Activated CD8-positive, alpha-beta T cell treated with anti-CD3 and anti-CD28 coated beads for 36 hours (primary cell): ENCODE results near the gene PAPSS1. TPM values are rescaled to one million over a fixed set of nuclear protein-coding genes. Genes with fewer than 3 reads are reported as not detected.

Experiments
- ATAC-seq: fragments of 200-7000 bp; cut with Tn5 transposase; one replicate; pipeline ENCODE4 v1.10.0; 2021; ENCODE audit warnings: mild to moderate bottlenecking, moderate library complexity
- CTCF ChIA-PET: fragments of 350-600 bp; sonication (Branson Sonifier 250); formaldehyde crosslinking; loops from one replicate; lab custom pipeline; 2021; ENCODE audit warnings: antibody characterized with exemption; lab: Charles Lee
- POLR2A ChIA-PET: fragments of 350-600 bp; sonication (Branson Sonifier 250); formaldehyde crosslinking; loops from one replicate; lab custom pipeline; 2021; ENCODE audit warnings: antibody characterized with exemption; lab: Charles Lee
- DNase-seq: peaks from one replicate; pipeline ENCODE4 v3.0.0-alpha.2; 2020
- H3K27ac Mint-ChIP-seq: one replicate; pipeline ENCODE4 v1.8.0; 2021; ENCODE audit warnings: mild to moderate bottlenecking, mixed read lengths
- H3K27me3 Mint-ChIP-seq: one replicate; pipeline ENCODE4 v1.8.0; 2021; ENCODE audit warnings: mixed read lengths
- H3K36me3 Mint-ChIP-seq: one replicate; pipeline ENCODE4 v1.8.0; 2021; ENCODE audit warnings: low read depth, mixed read lengths
- H3K4me1 Mint-ChIP-seq: one replicate; pipeline ENCODE4 v1.8.0; 2021; ENCODE audit warnings: low read depth, mixed read lengths
- H3K4me3 Mint-ChIP-seq: one replicate; pipeline ENCODE4 v1.8.0; 2021; ENCODE audit warnings: mild to moderate bottlenecking, moderate library complexity, mixed read lengths
- H3K9me3 Mint-ChIP-seq: one replicate; pipeline ENCODE4 v1.8.0; 2021; ENCODE audit warnings: mixed read lengths
- CTCF ChIP-seq: fragments of 200-600 bp; IDR thresholded peaks from one replicate; pipeline ENCODE4 v1.8.0; 2022; ENCODE audit warnings: antibody characterized with exemption, mild to moderate bottlenecking
- intact Hi-C: fragments of 100-400 bp; cut with micrococcal nuclease; formaldehyde crosslinking; loops from one replicate; pipeline ENCODE4 v1.10.0; 2022
- total RNA-seq, 2 experiments: library from RNA; stranded (reverse); gene quantifications; one replicate each; pipeline ENCODE4 v1.2.3, GENCODE V29; 2021

The PAPSS1 gene
- total RNA-seq, 2 experiments from 2014 or later = 29.5 to 31.1 TPM

DNA sequence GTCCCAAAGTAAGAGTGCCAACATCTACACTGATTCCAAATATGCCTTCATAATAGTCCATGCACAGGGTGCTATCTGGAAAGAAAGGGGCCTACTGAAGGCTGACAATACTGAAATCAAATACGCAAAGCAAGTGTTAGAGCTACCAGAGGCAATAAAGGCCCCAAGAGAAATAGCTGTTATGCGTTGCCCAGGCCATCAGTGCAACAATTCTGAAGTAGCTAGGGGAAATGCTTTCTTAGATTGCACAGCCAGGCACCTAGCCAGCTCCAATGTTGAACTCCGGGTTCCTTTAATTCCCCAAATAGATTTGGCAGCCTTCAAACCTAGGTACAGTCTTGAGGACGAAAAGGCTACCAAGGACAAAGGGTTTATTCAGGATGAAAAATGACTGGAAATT lies 17.4 kb upstream of the PAPSS1 start:
- TF ChIP-seq CTCF = no peak
- H3K27me3 Mint-ChIP-seq = no peaks in the 10 kb centered on the region
- no peaks in the 10 kb centered on the region for H3K4me1 Mint-ChIP-seq
- H3K36me3 Mint-ChIP-seq = no peaks in the 10 kb centered on the region
- H3K4me3 Mint-ChIP-seq = no peak overlapping the region
- DNase-seq (no peak), ATAC-seq (no peak)
- intact Hi-C loops = loop anchor here (10.0 kb wide), 1 partner anchor 163 kb away; no protein-coding TSS in a partner anchor
- H3K27ac Mint-ChIP-seq = no peak overlapping the region
- ChIA-PET CTCF (interaction anchor here (0.6 to 5.8 kb wide), 19 partner anchors 9 to 784 kb away, joined by 3 to 59 read pairs (median 4); partner anchors contain the start of gene PAPSS1), POLR2A (interaction anchor here (1.4 kb wide), 1 partner anchor 16 kb away, joined by 5 read pairs; no protein-coding TSS in a partner anchor)
- no peaks in the 10 kb centered on the region for H3K9me3 Mint-ChIP-seq

DNA sequence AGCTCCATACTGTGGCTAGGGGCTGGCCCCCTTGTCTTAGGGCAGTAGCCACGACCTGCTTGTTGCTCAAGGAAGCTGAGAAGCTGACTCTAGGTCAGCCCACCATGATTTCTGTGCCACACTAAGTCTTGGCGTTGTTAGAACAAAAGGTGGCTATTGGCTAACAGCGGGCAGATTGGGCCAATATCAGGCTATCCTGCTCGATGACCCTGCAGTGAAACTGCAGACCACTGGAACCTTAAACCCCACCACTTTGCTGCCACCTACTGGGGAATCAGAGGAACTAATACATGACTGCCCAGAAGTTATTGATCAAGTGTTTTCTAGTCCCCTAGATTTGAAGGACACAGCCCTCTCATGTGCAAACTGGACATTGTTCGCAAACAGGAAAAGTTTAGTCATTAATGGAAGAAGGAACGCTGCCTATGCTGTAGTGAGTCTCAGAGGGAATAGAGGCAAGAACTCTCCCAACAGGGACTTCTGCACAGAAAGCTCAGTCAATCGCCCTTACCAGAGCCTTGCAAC lies 17.0 kb upstream of the PAPSS1 start:
- intact Hi-C loops = loop anchor here (10.0 kb wide), 1 partner anchor 162 kb away; no protein-coding TSS in a partner anchor
- peak; percentile 39 for DNase-seq
- no peak overlapping the region for H3K27ac Mint-ChIP-seq
- ATAC-seq = peak; percentile 68
- no peaks in the 10 kb centered on the region for H3K27me3 Mint-ChIP-seq
- ChIA-PET POLR2A (interaction anchor here (1.4 kb wide), 1 partner anchor 15 kb away, joined by 5 read pairs; no protein-coding TSS in a partner anchor), CTCF (interaction anchor here (0.7 to 5.8 kb wide), 26 partner anchors 10 to 783 kb away, joined by 3 to 59 read pairs (median 3); partner anchors contain the start of gene PAPSS1)
- H3K36me3 Mint-ChIP-seq = no peaks in the 10 kb centered on the region
- no peak overlapping the region for H3K4me3 Mint-ChIP-seq
- H3K9me3 Mint-ChIP-seq = no peaks in the 10 kb centered on the region
- no peaks in the 10 kb centered on the region for H3K4me1 Mint-ChIP-seq
- peak; percentile 81 for TF ChIP-seq CTCF

DNA sequence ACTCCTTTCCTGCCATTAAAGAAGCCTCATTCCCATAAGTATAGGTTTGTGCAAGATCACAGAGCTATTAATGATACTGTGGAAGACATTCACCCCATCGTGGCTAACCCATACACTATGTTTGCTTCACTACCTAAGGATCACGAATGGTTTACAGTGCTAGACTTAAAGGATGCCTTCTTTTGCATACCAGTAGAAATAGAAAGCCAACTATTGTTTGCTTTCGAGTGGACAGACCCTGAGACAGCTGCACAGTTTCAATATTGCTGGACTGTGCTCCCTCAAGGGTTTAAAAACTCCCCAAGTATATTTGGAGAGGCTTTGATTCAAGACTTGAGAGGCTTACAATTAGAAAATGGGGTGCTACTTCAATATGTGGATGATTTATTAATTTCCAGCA lies 16.0 kb upstream of the PAPSS1 start:
- no peak for ATAC-seq
- no peak for DNase-seq
- Mint-ChIP-seq H3K4me1 (no peaks in the 10 kb centered on the region), H3K4me3 (no peak overlapping the region), H3K27ac (no peak overlapping the region), H3K27me3 (no peaks in the 10 kb centered on the region), H3K36me3 (no peaks in the 10 kb centered on the region), H3K9me3 (no peaks in the 10 kb centered on the region)
- CTCF ChIA-PET = interaction anchor here (0.7 to 5.8 kb wide), 18 partner anchors 11 to 692 kb away, joined by 3 to 59 read pairs (median 3); partner anchors contain the start of gene PAPSS1
- intact Hi-C loops = loop anchor here (10.0 kb wide), 1 partner anchor 161 kb away; no protein-coding TSS in a partner anchor
- POLR2A ChIA-PET = interaction anchor here (1.4 kb wide), 1 partner anchor 15 kb away, joined by 5 read pairs; no protein-coding TSS in a partner anchor
- no peak for TF ChIP-seq CTCF

DNA sequence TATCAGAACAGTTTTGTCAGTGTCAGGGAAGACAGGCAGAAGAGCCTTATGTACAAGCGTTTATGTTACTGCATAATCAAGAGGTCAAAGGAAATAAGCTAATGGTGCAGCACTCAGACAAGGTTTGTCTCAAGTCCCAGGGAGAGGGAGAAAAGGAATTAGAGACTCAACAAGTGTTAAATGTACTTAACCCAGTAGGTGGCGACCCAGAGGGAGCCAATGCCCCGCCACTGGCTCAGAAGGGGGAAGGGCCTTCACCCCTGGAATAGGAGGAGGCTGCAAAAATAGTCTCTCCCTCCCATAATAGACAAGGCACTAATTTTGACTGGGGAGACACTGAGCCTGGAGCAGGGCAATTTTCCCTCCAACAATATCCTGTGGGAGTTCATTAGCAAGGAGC lies 14.1 kb upstream of the PAPSS1 start:
- Mint-ChIP-seq H3K27me3 (no peaks in the 10 kb centered on the region), H3K36me3 (no peaks in the 10 kb centered on the region), H3K9me3 (no peaks in the 10 kb centered on the region), H3K4me1 (no peaks in the 10 kb centered on the region), H3K4me3 (no peak overlapping the region), H3K27ac (no peak overlapping the region)
- ChIA-PET POLR2A (no interaction called here), CTCF (interaction anchor here (0.8 to 5.8 kb wide), 6 partner anchors 12 to 129 kb away, joined by 3 to 59 read pairs (median 4); partner anchors contain the start of gene PAPSS1)
- ATAC-seq (peak; percentile 67), DNase-seq (peak; percentile 24)
- peak; percentile 23 for TF ChIP-seq CTCF
- intact Hi-C loops = loop anchor here (10.0 kb wide), 1 partner anchor 159 kb away; no protein-coding TSS in a partner anchor
